Bone marrow (tissue), 2 donors: ENCODE results near the gene NFAM1.

ENCODE experiments used
- DNase-seq, 2 donors: peaks; one replicate each; lab custom pipeline; 2025; lab: John Stamatoyannopoulos, UW

The NFAM1 gene

GRCh38 chr22:42432020-42432596 lies at the start of gene NFAM1:
Gene NFAM1 (minus strand): TSS chr22:42432403. CDS start chr22:42432357, 46 bp downstream.
- DNase-seq = peak; percentile 39 to 58

- no peak for DNase-seq
Observed at GRCh38 chr22:42475122-42475521, 42.9 kb upstream of the NFAM1 start.

GRCh38 chr22:42473484-42474193 lies 41.4 kb upstream of the NFAM1 start:
- DNase-seq = peak in 1 of 2 donors; percentile 46

GRCh38 chr22:42472671-42473070 lies 40.5 kb upstream of the NFAM1 start:
- no peak for DNase-seq

GRCh38 chr22:42471441-42471840 lies 39.2 kb upstream of the NFAM1 start:
- DNase-seq = no peak

- DNase-seq = no peak
Observed at GRCh38 chr22:42470366-42471082, 38.3 kb upstream of the NFAM1 start.

GRCh38 chr22:42468841-42469240 lies 36.6 kb upstream of the NFAM1 start:
- no peak for DNase-seq

GRCh38 chr22:42462016-42462415 lies 29.8 kb upstream of the NFAM1 start:
- no peak for DNase-seq

- DNase-seq = no peak
Observed at GRCh38 chr22:42461511-42461910, 29.3 kb upstream of the NFAM1 start.

GRCh38 chr22:42459287-42460063 lies 27.3 kb upstream of the NFAM1 start:
- no peak for DNase-seq

GRCh38 chr22:42452916-42453315 lies 20.7 kb upstream of the NFAM1 start:
- DNase-seq = no peak

- no peak for DNase-seq
Observed at GRCh38 chr22:42452456-42452855, 20.3 kb upstream of the NFAM1 start.

- DNase-seq = no peak
Observed at GRCh38 chr22:42451499-42452145, 19.4 kb upstream of the NFAM1 start.

GRCh38 chr22:42450862-42451261 lies 18.7 kb upstream of the NFAM1 start:
- DNase-seq = no peak

- no peak for DNase-seq
Observed at GRCh38 chr22:42446151-42446550, 13.9 kb upstream of the NFAM1 start.

GRCh38 chr22:42444077-42444904 lies 12.1 kb upstream of the NFAM1 start:
- peak; percentile 59 to 84 for DNase-seq

- no peak for DNase-seq
Observed at GRCh38 chr22:42443240-42444076, 11.3 kb upstream of the NFAM1 start.

GRCh38 chr22:42442748-42443147 lies 10.5 kb upstream of the NFAM1 start:
- DNase-seq = no peak

GRCh38 chr22:42440728-42441127 lies 8.5 kb upstream of the NFAM1 start:
- no peak for DNase-seq
